Mammary epithelial cell (primary cell): Measurements from ENCODE around the gene DYNLRB2.

Experiments used
- CTCF ChIP-seq, 2 donors: IDR thresholded peaks in 1 of 2; conservative IDR thresholded peaks in 1 of 2; 2 replicates each; pipeline ENCODE4 v1.5.1; 2011 to 2012; ENCODE audit warnings: inconsistent platforms in 2 of 2, low read length in 2 of 2, mild to moderate bottlenecking in 2 of 2, control low read depth in 1 of 2, low read depth in 1 of 2; ENCODE audit not compliant: insufficient read depth in 1 of 2; ENCODE audit errors: extremely low read depth in 1 of 2
- EZH2 ChIP-seq: IDR thresholded peaks from 2 replicates; pipeline ENCODE4 v1.6.1; 2012; ENCODE audit warnings: low read length, inconsistent platforms, borderline replicate concordance

GRCh38 chr16:80500961-80501525 is 39.8 kb upstream of the DYNLRB2 start:
- no peak for TF ChIP-seq CTCF (conservative IDR thresholded peaks at IDR 0.05 in 1 of 2, IDR thresholded peaks at IDR 0.05 in 1 of 2; ENCODE audit: extremely low read depth in 1 of 2, insufficient read depth in 1 of 2, low read depth in 1 of 2, low read length in 2 of 2)
- no peak for TF ChIP-seq EZH2
